ENCODE measurements around the gene NDUFC2.
"Not testable (repeated sequence)": the region's sequence is repeated elsewhere in the genome, so short reads cannot be mapped to it uniquely, and the experiment has no call there.

Gene NDUFC2

DNA sequence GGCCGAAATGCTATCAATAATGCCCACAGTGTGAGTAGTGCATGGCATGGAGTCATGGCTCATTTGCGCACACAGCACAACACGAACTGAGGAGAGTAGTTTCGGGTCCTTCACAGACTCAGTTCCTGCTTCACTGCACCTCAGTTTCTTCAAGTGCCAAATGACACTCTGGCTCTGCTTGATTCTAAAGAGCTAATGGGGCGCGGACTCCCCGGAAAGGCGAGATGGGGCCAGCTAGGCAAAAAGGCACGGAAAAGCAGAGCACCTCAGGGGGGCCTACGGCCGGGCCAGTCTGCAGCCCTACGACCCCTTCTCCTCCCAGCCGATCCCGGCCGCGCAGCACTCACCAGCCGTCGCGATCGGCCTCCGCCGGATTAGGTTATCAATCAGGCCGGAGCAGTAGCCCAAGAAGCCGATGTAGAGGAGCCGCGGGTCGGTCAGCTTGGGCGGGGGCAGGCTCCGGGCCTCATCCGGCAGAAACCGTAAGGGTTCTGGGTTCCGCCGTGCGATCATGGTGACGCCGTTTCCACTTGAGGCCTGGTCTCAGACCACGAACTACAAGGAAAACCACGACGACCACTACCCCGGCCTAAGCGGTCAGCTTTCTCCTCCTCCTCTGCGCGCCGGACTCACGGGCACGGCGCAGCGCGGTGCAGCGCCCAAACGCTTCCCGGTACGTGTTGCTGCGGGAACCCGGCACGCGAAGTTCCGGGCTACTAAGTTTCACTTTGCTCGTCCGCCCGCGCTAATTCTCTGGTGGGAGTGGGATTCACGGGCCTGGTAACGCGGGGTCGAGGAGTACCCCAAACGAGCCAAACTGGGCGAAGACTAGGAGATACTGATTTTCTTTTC, at the start of gene NDUFC2:
Gene NDUFC2 (minus strand): TSS at position 631 of the 852 bp plus-strand sequence. CDS start 118 bp downstream, at position 513.
- peak; percentile 62 for DNase-seq

GRCh38 chr11:78127403-78127802, 47.7 kb upstream of the NDUFC2 start:
- no peak for DNase-seq

- DNase-seq: no peak
Measured at GRCh38 chr11:78112582-78113275, 33.1 kb upstream of the NDUFC2 start.

DNA sequence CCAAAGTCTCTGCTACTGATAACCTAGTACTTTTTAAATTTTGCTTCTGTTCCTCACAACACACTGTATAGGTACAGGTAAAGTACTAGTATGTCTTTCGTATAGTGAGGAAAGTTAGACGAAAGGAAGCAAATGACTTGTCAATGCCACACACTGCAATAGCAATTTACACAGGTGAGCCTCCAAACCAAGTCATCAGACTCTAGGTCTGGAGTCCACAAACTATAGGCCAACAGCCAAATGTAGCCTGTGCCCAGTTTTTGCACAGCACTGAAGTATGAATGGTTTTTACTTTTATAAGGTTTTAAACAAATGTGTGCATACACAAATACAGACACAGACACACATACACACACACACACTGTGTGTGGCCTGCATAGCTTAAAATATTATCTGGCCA, 31.6 kb upstream of the NDUFC2 start:
- DNase-seq: no peak

GRCh38 chr11:78110830-78111229, 31.2 kb upstream of the NDUFC2 start:
- DNase-seq: no peak

DNA sequence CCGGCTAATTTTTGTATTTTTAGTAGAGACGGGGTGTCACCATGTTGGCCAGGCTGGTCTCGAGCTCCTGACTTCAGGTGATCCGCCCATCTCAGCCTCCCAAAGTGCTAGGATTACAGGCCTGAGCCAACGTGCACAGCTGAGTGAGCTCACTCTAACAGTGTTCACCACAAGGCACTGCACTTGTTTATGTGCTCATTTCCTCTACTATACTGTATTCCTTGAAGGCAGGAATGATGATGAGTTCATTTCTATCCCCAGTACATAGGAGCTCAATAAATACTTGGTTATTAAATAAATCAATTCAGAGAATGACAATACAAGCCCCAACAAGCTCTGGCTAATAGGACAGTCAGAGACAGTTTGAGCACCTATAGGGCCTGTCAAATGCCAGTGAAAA, 30.7 kb upstream of the NDUFC2 start:
- DNase-seq: no peak

GRCh38 chr11:78109081-78110015, 29.7 kb upstream of the NDUFC2 start:
- no peak for DNase-seq

- DNase-seq: no peak
Measured at GRCh38 chr11:78100676-78101472, 21.2 kb upstream of the NDUFC2 start.

DNA sequence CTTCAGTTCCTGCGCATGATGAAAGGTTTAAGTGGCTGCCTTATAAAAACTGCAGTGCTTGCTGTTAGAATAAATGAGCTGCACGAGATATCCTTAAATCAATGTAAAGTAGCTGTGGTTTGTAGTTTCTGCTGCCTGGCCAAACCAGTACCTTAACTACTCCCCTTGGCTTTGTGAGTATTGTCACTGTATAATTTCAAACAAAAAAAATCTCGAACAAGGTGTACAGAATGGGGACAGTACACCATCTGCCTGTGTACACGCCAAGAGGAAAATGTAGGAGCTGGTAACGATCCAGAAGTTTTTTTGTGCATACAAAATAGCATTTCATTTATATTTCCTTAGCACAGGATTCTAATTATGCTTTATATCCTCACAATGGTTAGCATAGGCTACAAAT, 20.6 kb upstream of the NDUFC2 start:
- DNase-seq: no peak

- DNase-seq: no peak
Measured at GRCh38 chr11:78099666-78100065, 20.0 kb upstream of the NDUFC2 start.

DNA sequence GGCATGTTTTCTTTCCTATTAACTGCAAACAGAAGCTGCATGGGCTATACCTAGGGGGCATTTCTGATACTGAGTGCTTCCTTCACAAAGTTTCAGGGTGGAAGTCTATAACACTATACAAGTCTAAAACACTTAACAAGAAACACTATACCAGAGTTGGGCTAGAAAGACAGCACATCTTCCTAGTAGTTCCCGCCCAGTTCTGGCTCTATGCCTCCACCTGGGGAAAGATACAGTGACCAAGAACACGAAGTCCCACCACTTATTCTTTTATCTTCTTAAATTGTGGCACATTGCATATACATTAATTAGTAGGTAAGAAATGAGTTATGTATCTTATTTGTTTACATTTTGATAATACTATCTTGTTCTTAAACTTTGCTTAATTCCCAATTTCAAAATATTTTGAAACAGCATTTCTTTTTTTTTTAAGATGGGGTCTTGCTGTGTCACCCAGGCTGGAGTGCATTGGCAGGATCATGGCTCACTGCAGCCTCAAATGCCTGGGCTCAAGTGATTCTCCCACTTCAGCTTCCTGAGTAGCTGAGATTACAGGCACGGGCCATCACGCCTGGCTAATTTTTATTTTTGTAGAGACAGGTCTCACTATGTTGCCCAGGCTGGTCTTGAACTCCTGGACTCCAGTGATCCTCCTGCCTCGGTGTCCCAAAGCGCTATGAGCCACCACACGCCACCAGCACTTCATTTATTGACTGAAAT, 18.2 kb upstream of the NDUFC2 start:
- DNase-seq: no peak

GRCh38 chr11:78094250-78094649, 14.6 kb upstream of the NDUFC2 start:
- DNase-seq: no peak

GRCh38 chr11:78086521-78087074, 6.9 kb upstream of the NDUFC2 start:
- DNase-seq: not testable (repeated sequence)

GRCh38 chr11:78085972-78086371, 6.3 kb upstream of the NDUFC2 start:
- DNase-seq: no peak

DNA sequence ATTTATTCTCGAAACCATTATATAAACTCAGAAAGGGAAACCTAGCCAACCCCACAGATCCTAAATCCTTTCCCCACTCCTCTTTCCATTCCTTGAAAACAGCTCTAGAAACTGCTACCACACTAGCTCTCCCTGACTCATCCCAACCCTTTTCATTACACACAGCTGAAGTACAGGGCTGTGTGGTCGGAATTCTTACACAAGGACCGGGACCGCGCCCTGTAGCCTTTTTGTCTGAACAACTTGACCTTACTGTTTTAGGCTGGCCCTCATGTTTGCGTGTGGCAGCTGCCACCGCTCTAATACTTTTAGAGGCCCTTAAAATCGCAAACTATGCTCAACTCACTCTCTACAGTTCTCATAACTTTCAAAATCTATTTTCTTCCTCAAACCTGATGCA, 4.8 kb upstream of the NDUFC2 start:
- not testable (repeated sequence) for DNase-seq

DNA sequence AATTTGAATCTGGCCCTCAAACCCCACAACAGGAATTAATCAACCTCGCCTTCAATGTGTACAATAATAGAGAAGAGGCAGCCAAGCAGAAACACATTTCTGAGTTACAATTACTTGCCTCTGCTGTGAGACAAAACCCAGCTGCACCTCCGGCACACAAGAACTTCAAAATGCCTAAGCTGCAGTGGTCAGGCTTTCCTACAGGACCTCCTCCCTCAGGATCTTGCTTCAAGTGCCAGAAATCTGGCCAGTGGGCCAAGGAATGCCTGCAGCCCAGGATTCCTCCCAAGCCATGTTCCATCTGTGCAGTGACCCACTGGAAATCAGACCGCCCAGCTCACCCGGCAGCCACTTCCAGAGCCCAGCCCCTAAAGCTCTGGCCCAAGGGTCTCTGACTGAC, 3.4 kb upstream of the NDUFC2 start:
- DNase-seq: no peak

GRCh38 chr11:78082146-78082545, 2.5 kb upstream of the NDUFC2 start:
- DNase-seq: no peak

DNA sequence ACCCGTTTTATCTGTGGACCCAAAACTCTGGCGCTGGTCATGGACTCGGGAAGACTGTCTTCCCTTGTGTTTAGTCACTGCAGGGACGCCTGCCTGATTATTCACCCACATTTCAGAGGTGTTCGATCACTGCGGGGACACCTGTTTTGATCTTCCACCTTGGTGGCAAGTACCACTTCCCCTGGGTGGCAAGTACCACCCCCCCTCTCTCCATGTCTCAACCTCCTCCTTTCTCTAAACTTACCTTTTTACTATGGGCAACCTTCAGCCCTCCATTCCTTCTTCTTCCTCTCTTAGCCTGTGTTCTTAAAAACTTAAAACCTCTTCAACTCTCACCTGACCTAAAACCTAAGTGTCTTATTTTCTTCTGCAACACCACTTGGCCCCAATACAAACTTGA, 1.9 kb upstream of the NDUFC2 start:
- no peak for DNase-seq

DNA sequence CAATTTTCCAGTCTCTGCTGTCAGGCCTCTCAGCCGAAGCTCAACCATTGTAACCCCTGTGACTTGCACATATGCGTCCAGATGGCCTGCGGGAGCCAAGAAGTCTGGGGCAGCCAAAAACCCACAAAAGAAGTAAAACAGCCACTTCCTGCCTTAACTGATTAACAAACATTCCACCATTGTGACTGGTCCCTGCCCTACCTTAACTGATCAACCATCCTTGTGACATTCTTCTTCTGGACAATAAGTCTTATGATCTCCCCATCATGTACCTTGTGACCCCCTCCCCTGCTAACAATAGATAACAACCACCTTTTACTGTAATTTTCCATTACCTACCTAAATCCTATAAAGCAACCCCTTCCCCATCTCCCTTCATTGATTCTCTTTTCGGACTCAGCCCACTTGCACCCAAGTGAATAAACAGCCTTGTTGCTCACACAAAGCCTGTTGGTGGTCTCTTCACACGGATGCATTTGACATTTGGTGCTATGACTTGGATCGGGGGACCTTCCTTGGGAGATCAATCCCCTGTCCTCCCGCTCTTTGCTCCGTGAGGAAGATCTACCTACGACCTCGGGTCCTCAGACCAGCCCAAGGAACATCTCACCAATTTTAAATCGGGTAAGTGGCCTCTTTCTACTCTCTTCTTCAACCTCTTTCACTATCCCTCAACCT, 1.3 kb upstream of the NDUFC2 start:
- no peak for DNase-seq

- DNase-seq: no peak
Measured at GRCh38 chr11:78080084-78080817, 589 bp upstream of the NDUFC2 start.

Data from CD4-positive, alpha-beta T cell treated with Interleukin-15 for 1 hour (primary cell).